GM21447 (cell line): ENCODE data around the gene ANKRD20A1.
"Not testable (repeated sequence)": the region's sequence is repeated elsewhere in the genome, so short reads cannot be mapped to it uniquely, and the experiment has no call there.

Experiments used
- ATAC-seq: cut with Tn5 transposase; IDR thresholded peaks from one replicate; pipeline ENCODE4 v1.9.1; 2021; ENCODE audit not compliant: unreplicated experiment

ANKRD20A1 gene

GRCh38 chr9:67858871-67859270, at the start of gene ANKRD20A1:
TSS of gene ANKRD20A1 (plus strand) at chr9:67858931. CDS start at chr9:67859427, 496 bp downstream.
- ATAC-seq = not testable (repeated sequence)

GRCh38 chr9:67832088-67832487, 26.6 kb upstream of the ANKRD20A1 start:
- not testable (repeated sequence) for ATAC-seq
